ENCODE data around the gene DEPP1.

- TF ChIP-seq CTCF (IDR thresholded peaks at IDR 0.05; ENCODE audit: low read depth, low read length, poor library complexity, severe bottlenecking) (no peak), EZH2phosphoT487 (IDR thresholded peaks at IDR 0.05; ENCODE audit: borderline replicate concordance, low read length) (no peak)
These were observed 10.5 kb upstream of the DEPP1 start for GRCh38 chr10:44988957-44989585.
